ENCODE measurements around the gene LRRC74A. TPM values are rescaled to one million over a fixed set of nuclear protein-coding genes. Genes with fewer than 3 reads are reported as not detected.

The LRRC74A gene
- total RNA-seq, 1 experiment from 2014 or later, result not detected

- peaks cover 33% of the 10 kb centered on the region for H3K4me1 ChIP-seq
- H3K4me3 ChIP-seq, result no peak overlapping the region
- 0 out of 2 replicates have a peak, but pooled peaks cover 4% of the 10 kb centered on the region for H3K9me3 ChIP-seq (replicated peaks)
- no peak for DNase-seq
- H3K36me3 ChIP-seq, result no peaks in the 10 kb centered on the region
- no peaks in the 10 kb centered on the region for H3K27me3 ChIP-seq
- H3K27ac ChIP-seq, result no peak overlapping the region
Observed at GRCh38 chr14:76827696-76828296, 1.6 kb downstream of the LRRC74A start.

GRCh38 chr14:76828339-76829012 is 2.3 kb downstream of the LRRC74A start:
- Histone ChIP-seq H3K27ac (no peak overlapping the region), H3K4me1 (peaks cover 36% of the 10 kb centered on the region), H3K9me3 (replicated peaks) (0 out of 2 replicates have a peak, but pooled peaks cover 2% of the 10 kb centered on the region), H3K4me3 (no peak overlapping the region), H3K27me3 (no peaks in the 10 kb centered on the region), H3K36me3 (no peaks in the 10 kb centered on the region)
- no peak for DNase-seq

- peak in 1 of 2 experiments; percentile 26 for DNase-seq
- peak overlapping the region; percentile 34 for H3K27ac ChIP-seq
- H3K9me3 ChIP-seq (replicated peaks), result 0 out of 2 replicates have a peak, but pooled peaks cover 2% of the 10 kb centered on the region
- H3K36me3 ChIP-seq, result no peaks in the 10 kb centered on the region
- peaks cover 39% of the 10 kb centered on the region for H3K4me1 ChIP-seq
- no peaks in the 10 kb centered on the region for H3K27me3 ChIP-seq
- no peak overlapping the region for H3K4me3 ChIP-seq
Observed at GRCh38 chr14:76829013-76829365, 2.8 kb downstream of the LRRC74A start.

GRCh38 chr14:76829650-76830421 is 3.6 kb downstream of the LRRC74A start:
- Histone ChIP-seq H3K36me3 (no peaks in the 10 kb centered on the region), H3K4me1 (peaks cover 47% of the 10 kb centered on the region), H3K9me3 (replicated peaks) (0 out of 2 replicates have a peak, but pooled peaks cover 2% of the 10 kb centered on the region), H3K27me3 (no peaks in the 10 kb centered on the region), H3K4me3 (no peak overlapping the region), H3K27ac (peak overlapping the region; percentile 34)
- DNase-seq, result peak; percentile 90 to 94

GRCh38 chr14:76830556-76830955 is 4.3 kb downstream of the LRRC74A start:
- H3K4me1 ChIP-seq, result peaks cover 49% of the 10 kb centered on the region
- 0 out of 2 replicates have a peak, but pooled peaks cover 2% of the 10 kb centered on the region for H3K9me3 ChIP-seq (replicated peaks)
- no peaks in the 10 kb centered on the region for H3K36me3 ChIP-seq
- H3K4me3 ChIP-seq, result no peak overlapping the region
- no peak for DNase-seq
- H3K27me3 ChIP-seq, result no peaks in the 10 kb centered on the region
- H3K27ac ChIP-seq, result peak overlapping the region; percentile 34

GRCh38 chr14:76832503-76832988 is 6.3 kb downstream of the LRRC74A start:
- Histone ChIP-seq H3K4me1 (peaks cover 48% of the 10 kb centered on the region), H3K36me3 (no peaks in the 10 kb centered on the region), H3K27ac (no peak overlapping the region; the same call in 1 of the 2 replicates), H3K27me3 (no peaks in the 10 kb centered on the region), H3K9me3 (replicated peaks) (0 out of 2 replicates have a peak, but pooled peaks cover 2% of the 10 kb centered on the region), H3K4me3 (no peak overlapping the region)
- DNase-seq, result peak; percentile 28 to 57

- no peak overlapping the region; the same call in 1 of the 2 replicates for H3K27ac ChIP-seq
- peaks cover 51% of the 10 kb centered on the region for H3K4me1 ChIP-seq
Observed at GRCh38 chr14:76833011-76833410, 6.8 kb downstream of the LRRC74A start.

GRCh38 chr14:76834241-76834661 is 8.0 kb downstream of the LRRC74A start:
- no peaks in the 10 kb centered on the region for H3K36me3 ChIP-seq
- H3K27ac ChIP-seq, result no peak overlapping the region
- DNase-seq, result peak; percentile 21 to 53
- no peak overlapping the region for H3K4me3 ChIP-seq
- peaks cover 45% of the 10 kb centered on the region for H3K4me1 ChIP-seq
- H3K9me3 ChIP-seq (replicated peaks), result 0 out of 2 replicates have a peak, but pooled peaks cover 2% of the 10 kb centered on the region
- 0 out of 2 replicates have a peak, but pooled peaks cover 4% of the 10 kb centered on the region for H3K27me3 ChIP-seq

More at GRCh38 chr14:76833011-76833410, 6.8 kb downstream of the LRRC74A start:
- H3K36me3 ChIP-seq, result no peaks in the 10 kb centered on the region
- H3K27me3 ChIP-seq, result no peaks in the 10 kb centered on the region
- DNase-seq, result no peak
- H3K9me3 ChIP-seq (replicated peaks), result 0 out of 2 replicates have a peak, but pooled peaks cover 2% of the 10 kb centered on the region
- H3K4me3 ChIP-seq, result no peak overlapping the region

- DNase-seq, result no peak
- Histone ChIP-seq H3K4me3 (no peak overlapping the region), H3K27me3 (0 out of 2 replicates have a peak, but pooled peaks cover 4% of the 10 kb centered on the region), H3K27ac (no peak overlapping the region), H3K4me1 (peaks cover 30% of the 10 kb centered on the region), H3K9me3 (replicated peaks) (0 out of 2 replicates have a peak, but pooled peaks cover 2% of the 10 kb centered on the region), H3K36me3 (no peaks in the 10 kb centered on the region)
Observed at GRCh38 chr14:76836029-76836630, 9.9 kb downstream of the LRRC74A start.

GRCh38 chr14:76837524-76837923 is 11.3 kb downstream of the LRRC74A start:
- no peaks in the 10 kb centered on the region for H3K36me3 ChIP-seq
- H3K4me3 ChIP-seq, result no peak overlapping the region
- H3K27me3 ChIP-seq, result 0 out of 2 replicates have a peak, but pooled peaks cover 4% of the 10 kb centered on the region
- DNase-seq, result peak in 1 of 2 experiments; percentile 38
- no peaks in the 10 kb centered on the region for H3K9me3 ChIP-seq (replicated peaks)
- H3K27ac ChIP-seq, result no peak overlapping the region
- H3K4me1 ChIP-seq, result peaks cover 24% of the 10 kb centered on the region

- no peaks in the 10 kb centered on the region for H3K9me3 ChIP-seq (replicated peaks)
- no peak for DNase-seq
- peaks cover 4% of the 10 kb centered on the region for H3K4me1 ChIP-seq
Observed at GRCh38 chr14:76842414-76842813, 16.2 kb downstream of the LRRC74A start.

GRCh38 chr14:76844223-76844622 is 18.0 kb downstream of the LRRC74A start:
- H3K9me3 ChIP-seq (replicated peaks), result no peaks in the 10 kb centered on the region
- no peaks in the 10 kb centered on the region for H3K36me3 ChIP-seq
- no peak overlapping the region for H3K4me3 ChIP-seq
- no peak for DNase-seq
- H3K27ac ChIP-seq, result no peak overlapping the region
- no peaks in the 10 kb centered on the region for H3K4me1 ChIP-seq
- H3K27me3 ChIP-seq, result no peaks in the 10 kb centered on the region; the same call in 1 of the 2 replicates

More at GRCh38 chr14:76842414-76842813, 16.2 kb downstream of the LRRC74A start:
- no peak overlapping the region for H3K4me3 ChIP-seq
- no peak overlapping the region for H3K27ac ChIP-seq
- H3K36me3 ChIP-seq, result no peaks in the 10 kb centered on the region
- peaks cover 4% of the 10 kb centered on the region; the same call in 1 of the 2 replicates for H3K27me3 ChIP-seq

GRCh38 chr14:76846331-76847047 is 20.3 kb downstream of the LRRC74A start:
- Histone ChIP-seq H3K9me3 (replicated peaks) (no peaks in the 10 kb centered on the region), H3K4me3 (no peak overlapping the region), H3K27ac (no peak overlapping the region), H3K36me3 (no peaks in the 10 kb centered on the region), H3K27me3 (no peaks in the 10 kb centered on the region; the same call in 1 of the 2 replicates), H3K4me1 (no peaks in the 10 kb centered on the region)
- no peak for DNase-seq
